Mesothelial cell of epicardium (in vitro differentiated cells): ENCODE data around the gene JAKMIP2. TPM values are rescaled to one million over a fixed set of nuclear protein-coding genes. Genes with fewer than 3 reads are reported as not detected.
A peak's percentile ranks its signal among the peaks of the same experiment; 100 is the strongest.
"Not testable (repeated sequence)": the region's sequence is repeated elsewhere in the genome, so short reads cannot be mapped to it uniquely, and the experiment has no call there.

Source experiments
- DNase-seq, 2 experiments: peaks; one replicate each; pipeline ENCODE4 v3.0.0; 2021; ENCODE audit warnings: low spot score in 2 of 2; ENCODE audit not compliant: unreplicated experiment in 2 of 2
- H3K27ac Mint-ChIP-seq: 2 replicates; pipeline ENCODE4 v1.8.0; 2021; ENCODE audit warnings: mixed read lengths
- H3K27me3 Mint-ChIP-seq: 2 replicates; pipeline ENCODE4 v1.8.0; 2021; ENCODE audit warnings: low read depth, mixed read lengths
- H3K36me3 Mint-ChIP-seq: 2 replicates; pipeline ENCODE4 v1.8.0; 2021; ENCODE audit warnings: mixed read lengths
- H3K4me1 Mint-ChIP-seq: 2 replicates; pipeline ENCODE4 v1.8.0; 2021; ENCODE audit warnings: mixed read lengths
- H3K4me3 Mint-ChIP-seq: 2 replicates; pipeline ENCODE4 v1.8.0; 2021; ENCODE audit warnings: mild to moderate bottlenecking, moderate library complexity, mixed read lengths
- H3K9me3 Mint-ChIP-seq: 2 replicates; pipeline ENCODE4 v1.8.0; 2021; ENCODE audit warnings: mixed read lengths
- CTCF ChIP-seq: fragments of 200-600 bp; sonication (generic); IDR thresholded peaks from one replicate; pipeline ENCODE4 v1.5.0; 2021; ENCODE audit warnings: antibody characterized with exemption; ENCODE audit not compliant: unreplicated experiment
- total RNA-seq: library from RNA; stranded (reverse); gene quantifications from 3 replicates; pipeline ENCODE4 v1.2.1, GENCODE V29; 2021

JAKMIP2 gene
- total RNA-seq, 1 donor from 2014 or later: 5.1 TPM

DNA sequence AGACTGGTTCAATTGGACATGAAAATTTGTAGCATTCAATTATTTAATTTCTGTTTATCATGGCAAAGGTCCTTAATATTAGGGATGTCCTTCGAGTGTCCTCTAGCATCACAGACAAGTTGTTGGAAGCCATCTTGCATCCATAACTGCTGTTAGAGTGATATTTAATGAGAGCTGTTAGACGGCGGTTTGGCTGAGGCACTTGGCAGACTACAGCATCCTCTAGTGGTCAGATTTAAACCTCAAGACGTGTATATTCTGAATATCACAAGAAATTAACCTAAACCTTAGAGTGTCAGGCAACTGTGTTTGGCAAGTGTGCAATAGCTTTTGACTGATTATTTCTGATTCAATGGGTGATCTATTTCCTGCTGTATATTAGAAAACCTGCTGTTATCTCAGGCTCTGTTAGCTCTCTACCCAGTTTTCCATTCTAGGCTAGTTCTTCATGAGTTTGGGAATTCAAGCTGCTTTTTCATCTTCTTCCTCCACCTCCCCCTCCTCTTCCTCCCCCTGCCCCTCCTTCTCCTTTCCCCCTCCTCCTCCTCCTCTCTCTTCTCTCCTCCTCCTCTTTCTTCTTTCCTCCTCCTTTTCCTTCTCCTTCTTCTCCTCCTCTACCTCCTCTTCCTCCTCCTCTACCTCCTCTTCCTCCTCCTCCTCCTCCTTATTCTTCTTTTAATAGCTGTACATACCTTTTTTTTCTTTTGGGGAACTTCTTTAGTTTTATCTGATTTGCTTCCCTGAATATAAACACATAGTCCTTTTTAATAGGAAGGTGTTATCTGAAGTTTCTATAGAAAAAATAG is 40.4 kb upstream of the JAKMIP2 start:
- peak; percentile 72 for TF ChIP-seq CTCF
- Mint-ChIP-seq H3K4me1 (peaks cover 8% of the 10 kb centered on the region), H3K27ac (no peak overlapping the region), H3K36me3 (no peaks in the 10 kb centered on the region), H3K4me3 (no peak overlapping the region), H3K9me3 (no peaks in the 10 kb centered on the region), H3K27me3 (peaks cover 4% of the 10 kb centered on the region)
- DNase-seq: peak in 1 of 2 experiments; percentile 37

DNA sequence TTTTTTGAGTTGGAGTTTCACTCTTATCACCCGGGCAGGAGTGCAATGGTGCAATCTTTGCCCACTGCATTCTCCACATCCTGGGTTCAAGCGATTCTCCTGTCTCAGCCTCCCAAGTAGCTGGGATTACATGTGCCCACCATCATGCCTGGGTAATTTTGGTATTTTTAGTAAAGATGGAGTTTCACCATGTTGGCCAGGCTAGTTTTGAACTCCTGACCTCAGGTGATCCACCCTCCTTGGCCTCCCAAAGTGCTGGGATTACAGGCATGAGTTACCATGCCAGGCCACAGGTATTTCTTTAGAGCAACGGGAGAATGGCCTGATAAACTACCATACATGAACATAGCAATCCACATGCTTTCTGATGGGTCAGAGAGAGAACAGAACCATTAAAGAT is 39.7 kb upstream of the JAKMIP2 start:
- not testable (repeated sequence) for H3K27me3 Mint-ChIP-seq, DNase-seq, H3K27ac Mint-ChIP-seq, H3K4me1 Mint-ChIP-seq, H3K36me3 Mint-ChIP-seq, H3K4me3 Mint-ChIP-seq, H3K9me3 Mint-ChIP-seq

GRCh38 chr5:147821766-147822165 is 39.2 kb upstream of the JAKMIP2 start:
- TF ChIP-seq CTCF: no peak
- H3K27me3 Mint-ChIP-seq: peaks cover 3% of the 10 kb centered on the region
- H3K9me3 Mint-ChIP-seq: no peaks in the 10 kb centered on the region
- no peak overlapping the region for H3K4me3 Mint-ChIP-seq
- H3K27ac Mint-ChIP-seq: no peak overlapping the region
- no peak for DNase-seq
- no peaks in the 10 kb centered on the region for H3K36me3 Mint-ChIP-seq
- H3K4me1 Mint-ChIP-seq: peaks cover 8% of the 10 kb centered on the region

- peaks cover 4% of the 10 kb centered on the region for H3K9me3 Mint-ChIP-seq
Measured at GRCh38 chr5:147819261-147819770, 36.8 kb upstream of the JAKMIP2 start.

GRCh38 chr5:147818290-147818689 is 35.8 kb upstream of the JAKMIP2 start:
- no peak for TF ChIP-seq CTCF
- Mint-ChIP-seq H3K4me1 (peaks cover 8% of the 10 kb centered on the region), H3K27me3 (peaks cover 3% of the 10 kb centered on the region), H3K27ac (no peak overlapping the region), H3K36me3 (no peaks in the 10 kb centered on the region), H3K9me3 (peaks cover 4% of the 10 kb centered on the region), H3K4me3 (no peak overlapping the region)
- DNase-seq: no peak

More at GRCh38 chr5:147819261-147819770, 36.8 kb upstream of the JAKMIP2 start:
- H3K4me1 Mint-ChIP-seq: peaks cover 8% of the 10 kb centered on the region
- no peak overlapping the region for H3K27ac Mint-ChIP-seq
- H3K27me3 Mint-ChIP-seq: peaks cover 3% of the 10 kb centered on the region
- no peak for DNase-seq
- H3K36me3 Mint-ChIP-seq: no peaks in the 10 kb centered on the region
- no peak overlapping the region for H3K4me3 Mint-ChIP-seq
- TF ChIP-seq CTCF: no peak

GRCh38 chr5:147813696-147814095 is 31.2 kb upstream of the JAKMIP2 start:
- TF ChIP-seq CTCF: no peak
- peaks cover 4% of the 10 kb centered on the region for H3K9me3 Mint-ChIP-seq

More at GRCh38 chr5:147813696-147814095, 31.2 kb upstream of the JAKMIP2 start:
- no peak for DNase-seq
- H3K4me3 Mint-ChIP-seq: no peak overlapping the region
- peaks cover 3% of the 10 kb centered on the region for H3K4me1 Mint-ChIP-seq
- H3K27me3 Mint-ChIP-seq: peaks cover 3% of the 10 kb centered on the region
- no peaks in the 10 kb centered on the region for H3K36me3 Mint-ChIP-seq
- H3K27ac Mint-ChIP-seq: no peak overlapping the region
